ENCODE results near the gene BABAM2. TPM values are rescaled to one million over a fixed set of nuclear protein-coding genes. Genes with fewer than 3 reads are reported as not detected.

BABAM2 gene
- total RNA-seq, 2 experiments from 2014 or later: 19.7 to 33.2 TPM

GRCh38 chr2:28094739-28095138 lies 204.2 kb downstream of the BABAM2 start:
- H3K9me3 ChIP-seq (ENCODE audit: low read length): no peaks in the 10 kb centered on the region
- H3K4me2 ChIP-seq (ENCODE audit: low read length): no peak overlapping the region
- H2AFZ ChIP-seq (ENCODE audit: low read length): no peak overlapping the region
- no peaks in the 10 kb centered on the region for H4K20me1 ChIP-seq (ENCODE audit: insufficient read depth, low read length)
- no peak overlapping the region for H3K4me3 ChIP-seq (ENCODE audit: low read depth, low read length, poor library complexity, severe bottlenecking)
- no peaks in the 10 kb centered on the region for H3K4me1 ChIP-seq (ENCODE audit: insufficient read depth, low read length, poor library complexity, severe bottlenecking)
- no TSS peak for BruUV-seq (replicated peaks)
- no peak for TF ChIP-seq EZH2phosphoT487 (IDR thresholded peaks at IDR 0.05; ENCODE audit: borderline replicate concordance, low read depth, low read length)
- TF ChIP-seq CTCF (conservative IDR thresholded peaks at IDR 0.05; ENCODE audit: low read length): no peak
- H3K79me2 ChIP-seq (ENCODE audit: insufficient read depth, low read depth, low read length): no peaks in the 10 kb centered on the region
- H3K27ac ChIP-seq (ENCODE audit: low read depth, low read length, poor library complexity, severe bottlenecking): no peak overlapping the region
- H3K36me3 ChIP-seq (ENCODE audit: insufficient read depth, low read length): no peaks in the 10 kb centered on the region
- H3K9me2 ChIP-seq (ENCODE audit: insufficient read depth, low read length): no peaks in the 10 kb centered on the region
- no peak for DNase-seq (ENCODE audit: low spot score)
- CTCF ChIA-PET (ENCODE audit: unreplicated experiment): no interaction called here
- POLR2A ChIA-PET: interaction anchor here (0.6 kb wide), 1 partner anchor 9 kb away, joined by 3 read pairs; no protein-coding TSS in a partner anchor
- intact Hi-C loops (cut with micrococcal nuclease; ENCODE audit: unreplicated experiment): no loop called here

GRCh38 chr2:28095622-28096021 lies 205.1 kb downstream of the BABAM2 start:
- H3K9me2 ChIP-seq (ENCODE audit: insufficient read depth, low read length): no peaks in the 10 kb centered on the region
- H3K9me3 ChIP-seq (ENCODE audit: low read length): no peaks in the 10 kb centered on the region
- H3K27ac ChIP-seq (ENCODE audit: low read depth, low read length, poor library complexity, severe bottlenecking): no peak overlapping the region
- H3K79me2 ChIP-seq (ENCODE audit: insufficient read depth, low read depth, low read length): no peaks in the 10 kb centered on the region
- ChIA-PET POLR2A (interaction anchor here (1.0 kb wide), 1 partner anchor 180 kb away, joined by 3 read pairs; no protein-coding TSS in a partner anchor), CTCF (ENCODE audit: unreplicated experiment) (no interaction called here)
- intact Hi-C loops (cut with micrococcal nuclease; ENCODE audit: unreplicated experiment): no loop called here
- TF ChIP-seq EZH2phosphoT487 (IDR thresholded peaks at IDR 0.05; ENCODE audit: borderline replicate concordance, low read depth, low read length) (no peak), CTCF (conservative IDR thresholded peaks at IDR 0.05; ENCODE audit: low read length) (no peak)
- no peaks in the 10 kb centered on the region for H3K36me3 ChIP-seq (ENCODE audit: insufficient read depth, low read length)
- no peak overlapping the region for H3K4me3 ChIP-seq (ENCODE audit: low read depth, low read length, poor library complexity, severe bottlenecking)
- H4K20me1 ChIP-seq (ENCODE audit: insufficient read depth, low read length): no peaks in the 10 kb centered on the region
- H3K4me1 ChIP-seq (ENCODE audit: insufficient read depth, low read length, poor library complexity, severe bottlenecking): no peaks in the 10 kb centered on the region
- no peak overlapping the region for H2AFZ ChIP-seq (ENCODE audit: low read length)
- no peak for DNase-seq (ENCODE audit: low spot score)
- no TSS peak for BruUV-seq (replicated peaks)
- no peak overlapping the region for H3K4me2 ChIP-seq (ENCODE audit: low read length)

- no TSS peak for BruUV-seq (replicated peaks)
- no peaks in the 10 kb centered on the region for H3K4me1 ChIP-seq (ENCODE audit: insufficient read depth, low read length, poor library complexity, severe bottlenecking)
These were observed 205.9 kb downstream of the BABAM2 start for GRCh38 chr2:28096421-28096820.

More at GRCh38 chr2:28096421-28096820, 205.9 kb downstream of the BABAM2 start:
- H2AFZ ChIP-seq (ENCODE audit: low read length): no peak overlapping the region
- ChIA-PET CTCF (ENCODE audit: unreplicated experiment) (no interaction called here), POLR2A (interaction anchor here (0.7 to 1.0 kb wide), 2 partner anchors 179 to 322 kb away, joined by 3 read pairs; no protein-coding TSS in a partner anchor)
- H3K36me3 ChIP-seq (ENCODE audit: insufficient read depth, low read length): no peaks in the 10 kb centered on the region
- no peak for DNase-seq (ENCODE audit: low spot score)
- intact Hi-C loops (cut with micrococcal nuclease; ENCODE audit: unreplicated experiment): no loop called here
- no peaks in the 10 kb centered on the region for H4K20me1 ChIP-seq (ENCODE audit: insufficient read depth, low read length)
- no peak overlapping the region for H3K4me3 ChIP-seq (ENCODE audit: low read depth, low read length, poor library complexity, severe bottlenecking)
- H3K9me2 ChIP-seq (ENCODE audit: insufficient read depth, low read length): no peaks in the 10 kb centered on the region
- H3K27ac ChIP-seq (ENCODE audit: low read depth, low read length, poor library complexity, severe bottlenecking): no peak overlapping the region
- no peaks in the 10 kb centered on the region for H3K79me2 ChIP-seq (ENCODE audit: insufficient read depth, low read depth, low read length)
- no peak overlapping the region for H3K4me2 ChIP-seq (ENCODE audit: low read length)
- TF ChIP-seq CTCF (conservative IDR thresholded peaks at IDR 0.05; ENCODE audit: low read length) (no peak), EZH2phosphoT487 (IDR thresholded peaks at IDR 0.05; ENCODE audit: borderline replicate concordance, low read depth, low read length) (no peak)
- H3K9me3 ChIP-seq (ENCODE audit: low read length): no peaks in the 10 kb centered on the region
